Activated CD8-positive, alpha-beta memory T cell treated with anti-CD3 and anti-CD28 coated beads, Interleukin-2, amount 50 U/mL, for 24 hours (primary cell): ENCODE data around the gene FAM117A.
"Not testable (repeated sequence)": the region's sequence is repeated elsewhere in the genome, so short reads cannot be mapped to it uniquely, and the experiment has no call there.

ENCODE experiments used
- DNase-seq: peaks from one replicate; pipeline ENCODE4 v3.0.0-alpha.2; 2020; ENCODE audit errors: extremely low read depth

The FAM117A gene

DNA sequence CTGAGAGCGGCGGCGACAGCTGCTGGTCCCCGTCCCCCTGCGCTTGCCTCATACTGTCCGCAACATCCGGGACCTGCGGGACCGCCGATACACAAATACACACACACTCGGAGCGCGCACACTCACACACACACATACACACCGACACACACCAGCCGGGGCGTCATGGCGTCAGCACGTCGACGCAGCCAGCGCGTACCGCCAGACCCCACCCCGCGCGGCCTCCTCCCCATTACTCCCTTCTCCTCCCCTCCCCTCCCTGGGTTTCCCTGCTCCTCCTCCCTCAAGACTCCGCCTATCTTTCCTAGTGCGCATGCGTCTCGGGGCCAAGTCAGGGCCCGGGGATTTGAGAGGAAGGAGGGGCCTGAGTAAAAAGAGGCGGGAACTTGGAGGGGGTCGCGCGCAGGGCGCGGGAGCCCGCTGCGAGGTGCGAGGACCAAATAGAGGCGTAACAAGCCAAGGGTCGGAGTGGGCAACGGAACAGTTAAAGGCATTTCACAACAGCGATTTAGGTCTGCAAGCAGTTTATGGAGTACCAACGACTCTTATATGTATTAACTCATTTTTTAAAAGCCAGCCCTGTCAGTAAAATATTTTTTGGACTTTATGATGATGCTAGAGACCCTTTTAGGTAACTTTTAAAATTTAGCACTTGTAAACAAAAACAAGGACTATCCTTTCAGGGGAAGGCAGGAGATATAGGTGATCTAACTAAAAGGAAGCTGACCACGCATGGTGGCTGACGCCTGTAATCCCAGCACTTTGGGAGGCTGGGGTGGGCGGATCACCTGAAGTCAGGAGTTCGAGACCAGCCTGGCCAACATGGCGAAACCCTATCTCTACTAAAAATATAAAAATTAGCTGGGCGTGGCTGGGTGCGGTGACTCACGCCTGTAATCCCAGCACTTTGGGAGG is 85.7 kb downstream of the FAM117A start, which contains the start of gene SPOP:
TSS of gene SPOP (minus strand) at position 165 of the 915 bp plus-strand sequence. CDS start 55,287 bp downstream, outside the sequence.
- DNase-seq = peak; percentile 97

DNA sequence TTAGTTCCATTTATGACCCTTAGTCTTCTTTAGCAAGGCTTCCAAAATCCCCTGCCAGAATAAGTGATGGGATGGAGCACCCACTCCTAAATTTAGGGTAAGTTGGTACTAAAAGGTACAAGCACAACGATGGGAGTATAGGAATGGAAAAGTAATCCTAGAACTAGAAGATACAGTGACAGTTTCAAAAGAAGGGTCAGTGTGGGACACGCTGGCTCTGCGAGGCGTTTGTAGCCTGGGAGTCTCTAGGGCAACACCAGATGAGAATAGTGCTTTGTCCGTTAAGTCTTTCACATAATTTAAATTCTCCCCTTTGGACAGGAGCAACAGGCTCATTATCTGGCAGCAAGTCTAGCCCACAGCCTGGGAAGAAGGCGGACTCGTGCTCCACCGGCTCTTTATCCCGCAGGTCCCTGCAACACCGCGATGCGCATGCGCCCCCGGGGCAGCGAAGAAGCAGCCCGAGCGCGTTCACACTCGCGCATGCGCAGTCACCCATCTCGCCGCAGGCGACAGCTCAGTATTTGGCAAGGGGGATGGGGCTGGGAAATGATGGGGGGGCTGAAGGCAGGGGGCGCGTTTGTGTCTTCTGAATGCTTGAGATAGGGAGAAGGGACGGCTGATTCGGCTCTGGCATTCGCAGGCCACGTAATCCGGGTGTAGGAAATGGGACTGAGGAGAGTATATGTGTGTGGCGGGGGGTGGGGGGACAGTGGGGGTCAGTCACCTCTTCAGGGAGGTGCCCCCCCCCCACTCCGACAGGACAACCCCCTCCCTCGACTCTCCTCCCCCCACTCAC is 86.6 kb downstream of the FAM117A start:
- DNase-seq = peak; percentile 88

DNA sequence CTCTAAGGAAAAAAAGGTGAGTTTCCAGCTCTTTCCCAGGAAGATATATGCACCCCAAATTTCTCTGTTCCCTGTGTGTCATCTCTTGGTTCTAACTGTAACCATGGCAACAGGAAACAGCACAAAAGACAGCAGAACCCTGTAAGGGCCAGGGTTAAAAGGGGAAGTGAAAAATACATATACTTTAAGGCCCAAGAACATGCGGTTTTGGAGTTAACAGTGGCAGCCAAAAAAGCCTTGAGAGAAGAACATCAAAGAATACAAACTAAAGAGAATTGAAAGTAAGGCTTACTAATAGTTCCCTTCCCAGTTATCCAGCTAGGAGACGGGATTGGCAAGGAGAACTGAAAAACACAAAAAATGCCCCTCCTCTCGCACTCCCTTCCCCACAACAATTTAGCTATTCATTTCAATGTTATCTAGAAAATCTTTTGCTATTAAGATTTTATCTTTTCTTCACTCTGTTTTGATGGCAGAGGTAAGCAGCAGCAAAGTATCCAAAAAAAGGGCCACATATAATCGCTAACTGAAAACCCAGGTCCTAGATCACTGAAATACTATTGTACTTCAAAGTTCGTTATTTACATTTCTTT is 87.6 kb downstream of the FAM117A start:
- no peak for DNase-seq

DNA sequence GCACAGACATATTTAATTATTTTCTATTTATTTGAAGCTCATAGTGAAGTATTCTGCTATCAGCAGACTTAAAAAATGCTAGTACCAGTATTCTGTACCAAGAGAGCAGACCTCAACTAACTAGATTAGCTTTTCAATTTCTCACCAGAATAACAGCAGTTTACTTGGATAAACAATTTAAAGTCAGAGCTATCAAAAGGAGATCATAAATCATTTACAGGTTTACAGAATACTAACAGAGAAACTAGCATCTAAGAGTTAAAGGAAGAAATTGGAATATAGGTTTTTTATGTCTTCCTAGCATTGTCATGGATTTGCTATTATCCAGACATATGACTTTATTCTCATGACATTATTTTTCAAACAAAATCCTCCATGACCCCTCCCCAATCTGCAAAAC is 89.4 kb downstream of the FAM117A start:
- DNase-seq = no peak

DNA sequence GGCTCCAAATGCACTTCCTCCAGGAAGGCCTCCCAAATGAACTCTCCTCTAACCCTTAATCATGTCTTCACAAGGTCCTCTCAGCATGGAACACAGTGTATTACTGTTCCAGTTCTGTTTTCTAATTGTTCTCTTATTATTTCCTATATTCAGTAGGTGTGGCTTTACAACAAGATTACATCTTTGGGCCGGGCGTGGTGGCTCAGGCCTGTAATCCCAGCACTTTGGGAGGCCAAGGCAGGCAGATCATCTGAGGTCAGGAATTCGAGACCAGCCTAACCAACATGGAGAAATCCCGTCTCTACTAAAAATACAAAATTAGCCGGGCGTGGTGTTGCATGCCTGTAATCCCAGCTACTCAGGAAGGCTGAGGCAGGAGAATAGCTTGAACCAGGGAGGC is 90.3 kb downstream of the FAM117A start:
- DNase-seq = not testable (repeated sequence)

DNA sequence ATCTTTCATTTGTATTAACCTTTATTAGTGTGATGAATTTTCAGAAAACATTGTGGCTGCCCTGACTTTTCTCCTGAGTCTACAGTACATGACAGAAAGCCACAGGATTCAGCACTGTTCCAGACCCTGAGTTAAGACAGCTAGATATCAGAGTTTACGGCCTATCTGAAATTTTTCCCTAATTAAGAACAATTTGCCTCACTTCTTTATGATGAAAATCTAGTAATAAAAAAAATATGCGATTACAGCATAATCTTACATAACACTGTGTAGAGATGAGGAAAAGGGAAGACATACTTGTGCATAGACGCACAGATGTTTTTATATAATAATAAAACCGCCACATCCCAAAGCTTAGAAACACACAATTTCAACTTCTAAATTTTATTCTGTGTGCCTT is 93.3 kb downstream of the FAM117A start:
- DNase-seq = no peak

DNA sequence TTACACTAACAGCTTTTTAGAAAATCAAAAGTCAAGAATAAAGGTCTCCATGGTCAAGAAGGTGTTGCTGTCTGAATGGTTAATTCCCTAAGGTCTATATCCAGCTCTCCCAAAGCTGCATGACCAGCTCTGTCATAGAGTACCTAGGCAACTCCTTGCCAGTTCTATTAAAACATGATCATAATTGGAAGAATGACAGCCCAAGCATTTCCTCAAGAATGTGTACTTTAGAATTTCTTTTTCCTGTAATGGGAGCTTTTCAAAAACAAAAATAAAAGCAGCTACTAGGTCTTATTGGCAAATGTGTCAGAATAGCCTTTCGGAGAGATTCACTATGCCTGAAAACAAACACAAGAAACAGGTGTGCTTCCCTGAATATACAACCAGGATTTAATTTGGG is 93.9 kb downstream of the FAM117A start:
- DNase-seq = no peak

DNA sequence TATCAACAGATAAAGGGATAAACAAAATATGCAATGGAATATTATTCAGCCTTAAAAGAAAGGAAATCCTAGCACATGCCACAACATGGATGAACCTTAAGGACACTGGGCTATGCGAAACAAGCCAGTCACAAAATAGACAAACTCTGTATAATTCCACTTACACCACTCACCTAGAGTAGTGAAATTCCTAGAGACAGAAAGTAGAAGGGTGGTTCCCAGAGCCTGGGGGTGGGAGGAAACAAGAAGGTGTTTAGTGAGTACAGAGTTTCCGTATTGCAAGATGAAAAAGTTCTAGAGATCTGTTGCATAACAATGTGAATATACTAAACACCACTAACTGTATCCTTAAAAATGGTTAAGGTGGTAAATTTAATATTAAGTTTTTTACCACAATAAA is 96.1 kb downstream of the FAM117A start:
- no peak for DNase-seq

DNA sequence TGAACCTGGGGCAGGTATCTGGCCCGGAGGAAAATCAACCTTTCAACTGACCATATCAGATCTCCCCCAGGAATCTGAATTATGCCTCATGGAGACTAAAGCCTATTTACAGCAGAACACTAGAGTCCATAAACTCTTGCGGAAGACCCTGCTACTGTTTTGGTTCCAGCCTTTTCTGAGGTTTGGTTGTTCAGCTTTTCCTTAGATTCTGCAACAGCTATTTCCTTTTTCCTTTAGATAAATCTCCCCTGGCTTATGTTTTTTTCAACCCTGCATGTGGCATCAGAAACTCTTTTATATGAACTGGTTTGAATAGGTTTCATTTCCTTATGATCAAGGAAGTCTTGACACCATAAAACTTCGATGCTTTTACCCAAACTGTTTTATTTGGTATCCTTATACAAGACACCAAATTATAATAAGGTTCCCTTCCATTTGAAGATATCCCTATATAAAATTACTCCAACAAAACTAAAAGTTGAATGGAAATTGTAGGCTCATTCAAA is 99.2 kb downstream of the FAM117A start:
- no peak for DNase-seq
